ENCODE results near the gene ATP10B.

- TF ChIP-seq, protein P1, sequence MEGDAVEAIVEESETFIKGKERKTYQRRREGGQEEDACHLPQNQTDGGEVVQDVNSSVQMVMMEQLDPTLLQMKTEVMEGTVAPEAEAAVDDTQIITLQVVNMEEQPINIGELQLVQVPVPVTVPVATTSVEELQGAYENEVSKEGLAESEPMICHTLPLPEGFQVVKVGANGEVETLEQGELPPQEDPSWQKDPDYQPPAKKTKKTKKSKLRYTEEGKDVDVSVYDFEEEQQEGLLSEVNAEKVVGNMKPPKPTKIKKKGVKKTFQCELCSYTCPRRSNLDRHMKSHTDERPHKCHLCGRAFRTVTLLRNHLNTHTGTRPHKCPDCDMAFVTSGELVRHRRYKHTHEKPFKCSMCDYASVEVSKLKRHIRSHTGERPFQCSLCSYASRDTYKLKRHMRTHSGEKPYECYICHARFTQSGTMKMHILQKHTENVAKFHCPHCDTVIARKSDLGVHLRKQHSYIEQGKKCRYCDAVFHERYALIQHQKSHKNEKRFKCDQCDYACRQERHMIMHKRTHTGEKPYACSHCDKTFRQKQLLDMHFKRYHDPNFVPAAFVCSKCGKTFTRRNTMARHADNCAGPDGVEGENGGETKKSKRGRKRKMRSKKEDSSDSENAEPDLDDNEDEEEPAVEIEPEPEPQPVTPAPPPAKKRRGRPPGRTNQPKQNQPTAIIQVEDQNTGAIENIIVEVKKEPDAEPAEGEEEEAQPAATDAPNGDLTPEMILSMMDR (IDR thresholded peaks at IDR 0.05): no peak
- TF ChIP-seq POLR2A (IDR thresholded peaks at IDR 0.05) (no peak), POLR2AphosphoS5 (IDR thresholded peaks at IDR 0.05) (no peak)
Measured at GRCh38 chr5:160760008-160760407, 92.0 kb downstream of the ATP10B start.
